Kidney (tissue), 14 donors: ENCODE data around the gene ZFP36. TPM values are rescaled to one million over a fixed set of nuclear protein-coding genes. Genes with fewer than 3 reads are reported as not detected.

Experiments
- DNase-seq, 5 donors: peaks; one replicate each; pipeline ENCODE4 v3.0.0-alpha.2; 2013 to 2020
- FAIRE-seq: peaks from 2 replicates; lab custom pipeline; 2012; peaks lifted over from hg19 to GRCh38; lab: Jason Lieb, UNC
- H3K27ac ChIP-seq, 2 donors: one replicate each; pipeline ENCODE4 v1.7.0; 2013; ENCODE audit warnings: low read depth in 2 of 2, low read length in 2 of 2, inconsistent platforms in 1 of 2
- H3K27me3 ChIP-seq: one replicate; pipeline ENCODE4 v1.7.1; 2013; ENCODE audit warnings: low read length, inconsistent platforms; ENCODE audit not compliant: control insufficient read depth, insufficient read depth
- H3K36me3 ChIP-seq, 3 donors: one replicate each; pipeline versions ENCODE4 v1.7.0 to v1.7.1; 2013; ENCODE audit warnings: low read length in 3 of 3, control low read depth in 1 of 3, inconsistent platforms in 1 of 3; ENCODE audit not compliant: insufficient read depth in 3 of 3, control insufficient read depth in 2 of 3
- H3K4me1 ChIP-seq, 3 donors: one replicate each; pipeline versions ENCODE4 v1.7.0 to v1.7.1; 2013; ENCODE audit warnings: low read length in 3 of 3, inconsistent platforms in 1 of 3, low read depth in 1 of 3; ENCODE audit not compliant: control insufficient read depth in 2 of 3, insufficient read depth in 2 of 3
- H3K4me3 ChIP-seq, 3 donors: one replicate each; pipeline versions ENCODE4 v1.7.0 to v1.8.1; 2013; ENCODE audit warnings: low read length in 3 of 3, control low read depth in 1 of 3, inconsistent platforms in 1 of 3
- H3K9ac ChIP-seq, 3 donors: one replicate each; pipeline versions ENCODE4 v1.7.0 to v1.7.1; 2013; ENCODE audit warnings: low read length in 3 of 3, control low read depth in 1 of 3, inconsistent platforms in 1 of 3
- H3K9me3 ChIP-seq, 3 donors: one replicate each; pipeline versions ENCODE4 v1.7.0 to v1.7.1; 2013; ENCODE audit warnings: low read length in 3 of 3, control low read depth in 1 of 3, inconsistent platforms in 1 of 3; ENCODE audit not compliant: control insufficient read depth in 2 of 3, insufficient read depth in 1 of 3
- intact Hi-C: fragments of 100-400 bp; cut with DNase I; formaldehyde crosslinking; loops from one replicate; pipeline ENCODE4 v1.11.1; 2022
- polyA plus RNA-seq: library from polyadenylated mRNA; stranded (reverse); fragments of 350-450 nt; fragmentation: Illumina TruSeq; extraction: RNeasy Lipid Tissue Mini Kit (QIAGEN cat#74804); gene quantifications from one replicate; pipeline ENCODE4 v1.2.3, GENCODE V29; 2014; ENCODE audit warnings: low read depth, low replicate concordance; ENCODE audit not compliant: insufficient read depth
- total RNA-seq: library from RNA; stranded (reverse); fragmentation: NEBNext Ultra II Directional; extraction: Animal tissue kit (Norgen Biotek cat#: 25700); gene quantifications from one replicate; pipeline ENCODE4 v1.2.1, GENCODE V29; 2021
- TF ChIP-seq, protein P1 (sequence below): IDR thresholded peaks from 3 replicates; pipeline ENCODE4 v1.5.1; 2012; ENCODE audit warnings: mild to moderate bottlenecking, moderate library complexity, borderline replicate concordance; ENCODE audit not compliant: insufficient read depth; ENCODE audit errors: extremely low read depth
- donor health status: control.
- donor health status: control.
- donor health status: control.
- donor health status: control.
- donor health status: control.
- donor health status: DM: yes; HTN: yes; CAD: no.
- donor health status: Normal renal cell carcinoma (clear cell type).

ZFP36 gene
- total and polyA plus RNA-seq, 2 donors from 2014 or later: 87.9 to 132 TPM

DNA sequence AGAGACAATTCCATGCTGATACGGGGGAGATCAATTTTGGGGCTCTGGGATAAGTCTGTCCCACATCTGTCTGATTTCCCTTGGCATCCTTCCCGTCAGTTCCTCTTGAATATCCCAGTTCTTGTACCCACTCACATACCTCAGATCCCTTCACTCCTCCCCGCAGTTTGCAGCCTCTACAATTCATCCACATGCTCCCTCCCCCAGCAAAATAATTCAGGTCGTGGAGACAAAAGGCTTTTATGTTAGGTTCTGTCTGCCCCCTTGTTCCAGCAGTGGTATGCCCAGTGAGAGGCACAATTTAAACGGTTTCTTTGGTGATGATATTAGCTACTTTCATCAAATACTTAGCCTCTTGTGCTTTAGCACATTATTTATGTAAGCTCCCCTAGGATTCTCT is 19.5 kb downstream of the ZFP36 start:
- TF ChIP-seq, protein P1, sequence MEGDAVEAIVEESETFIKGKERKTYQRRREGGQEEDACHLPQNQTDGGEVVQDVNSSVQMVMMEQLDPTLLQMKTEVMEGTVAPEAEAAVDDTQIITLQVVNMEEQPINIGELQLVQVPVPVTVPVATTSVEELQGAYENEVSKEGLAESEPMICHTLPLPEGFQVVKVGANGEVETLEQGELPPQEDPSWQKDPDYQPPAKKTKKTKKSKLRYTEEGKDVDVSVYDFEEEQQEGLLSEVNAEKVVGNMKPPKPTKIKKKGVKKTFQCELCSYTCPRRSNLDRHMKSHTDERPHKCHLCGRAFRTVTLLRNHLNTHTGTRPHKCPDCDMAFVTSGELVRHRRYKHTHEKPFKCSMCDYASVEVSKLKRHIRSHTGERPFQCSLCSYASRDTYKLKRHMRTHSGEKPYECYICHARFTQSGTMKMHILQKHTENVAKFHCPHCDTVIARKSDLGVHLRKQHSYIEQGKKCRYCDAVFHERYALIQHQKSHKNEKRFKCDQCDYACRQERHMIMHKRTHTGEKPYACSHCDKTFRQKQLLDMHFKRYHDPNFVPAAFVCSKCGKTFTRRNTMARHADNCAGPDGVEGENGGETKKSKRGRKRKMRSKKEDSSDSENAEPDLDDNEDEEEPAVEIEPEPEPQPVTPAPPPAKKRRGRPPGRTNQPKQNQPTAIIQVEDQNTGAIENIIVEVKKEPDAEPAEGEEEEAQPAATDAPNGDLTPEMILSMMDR: no peak
- H3K4me3 ChIP-seq: no peak overlapping the region
- no peak for FAIRE-seq
- intact Hi-C loops: no loop called here
- no peak for DNase-seq
- no peak overlapping the region for H3K27ac ChIP-seq
- H3K27me3 ChIP-seq: no peaks in the 10 kb centered on the region
- H3K9me3 ChIP-seq: no peaks in the 10 kb centered on the region
- no peak overlapping the region for H3K9ac ChIP-seq
- H3K36me3 ChIP-seq: no peaks in the 10 kb centered on the region
- peaks cover 0 to 5% (median 3%) of the 10 kb centered on the region in 3 donors for H3K4me1 ChIP-seq

GRCh38 chr19:39427707-39428106 is 21.1 kb downstream of the ZFP36 start:
- intact Hi-C loops: no loop called here
- FAIRE-seq: no peak
- no peak overlapping the region for H3K27ac ChIP-seq

DNA sequence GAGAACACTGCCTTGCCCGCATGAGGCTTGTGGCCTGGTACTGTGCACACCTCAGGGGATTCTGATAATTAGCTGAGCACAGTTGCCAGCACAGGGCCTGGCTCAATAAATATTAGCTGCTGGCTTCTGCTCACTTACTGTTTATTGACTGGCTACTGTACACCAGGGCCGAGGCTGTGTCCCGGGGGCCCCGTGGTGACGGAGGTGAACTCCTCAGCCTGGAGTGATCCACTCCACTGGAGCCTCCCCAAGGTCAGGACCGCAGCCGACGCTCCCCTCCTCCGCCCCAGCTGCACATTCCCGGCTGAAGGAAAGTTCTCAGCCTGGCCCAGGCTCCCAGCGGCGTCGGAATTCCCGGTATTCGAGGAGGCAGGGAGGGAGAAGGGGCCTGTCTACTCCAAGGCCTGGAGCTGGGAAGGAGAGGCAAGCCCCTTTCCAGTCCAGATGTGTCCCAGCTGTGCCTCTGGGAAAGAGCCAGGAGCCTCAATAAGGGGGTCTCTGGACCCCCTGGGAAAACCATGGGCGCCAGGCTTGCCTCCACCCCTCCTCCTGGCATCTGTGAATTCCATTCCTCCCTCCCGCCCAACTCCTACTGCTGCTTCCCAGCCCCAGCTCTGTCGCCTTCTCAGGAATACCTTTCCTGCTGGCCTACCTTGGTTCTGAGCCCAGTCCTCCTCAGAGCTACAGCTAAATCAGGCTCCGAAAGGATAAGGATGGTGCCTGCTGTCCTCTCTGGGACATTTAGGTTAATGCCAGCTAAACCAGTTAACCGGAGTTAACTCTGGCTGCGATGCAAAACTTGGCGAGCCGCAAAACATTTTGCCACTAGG is 21.9 kb downstream of the ZFP36 start:
- intact Hi-C loops: no loop called here
- peak; percentile 92 to 98 (median 93) for DNase-seq
- Histone ChIP-seq H3K9me3 (no peaks in the 10 kb centered on the region), H3K27ac (peak overlapping the region; percentile 53 to 65), H3K27me3 (no peaks in the 10 kb centered on the region), H3K4me3 (peak overlapping the region in 1 of 3 donors; percentile 39), H3K36me3 (peaks cover 3 to 12% (median 5%) of the 10 kb centered on the region in 3 donors), H3K9ac (no peak overlapping the region), H3K4me1 (peaks cover 0 to 5% (median 3%) of the 10 kb centered on the region in 3 donors)
- TF ChIP-seq, protein P1: no peak
- FAIRE-seq: no peak

More at GRCh38 chr19:39427707-39428106, 21.1 kb downstream of the ZFP36 start:
- TF ChIP-seq, protein P1: no peak
- no peaks in the 10 kb centered on the region for H3K9me3 ChIP-seq
- no peak for DNase-seq
- H3K36me3 ChIP-seq: peaks cover 0 to 4% (median under 1%) of the 10 kb centered on the region in 3 donors
- H3K9ac ChIP-seq: no peak overlapping the region
- H3K4me1 ChIP-seq: peaks cover 0 to 5% (median 3%) of the 10 kb centered on the region in 3 donors
- peak overlapping the region in 1 of 3 donors; percentile 16 for H3K4me3 ChIP-seq
- H3K27me3 ChIP-seq: no peaks in the 10 kb centered on the region
